Stimulated activated CD8-positive, alpha-beta memory T cell treated with anti-CD3 and anti-CD28 coated beads, Interleukin-15, amount 100 ng/mL, for 24 hours (primary cell): ENCODE results near the gene LBR.
"Not testable (repeated sequence)": the region's sequence is repeated elsewhere in the genome, so short reads cannot be mapped to it uniquely, and the experiment has no call there.

Experiments used
- DNase-seq: peaks from one replicate; pipeline ENCODE4 v3.0.0-alpha.2; 2020; ENCODE audit warnings: low read depth

The LBR gene

DNA sequence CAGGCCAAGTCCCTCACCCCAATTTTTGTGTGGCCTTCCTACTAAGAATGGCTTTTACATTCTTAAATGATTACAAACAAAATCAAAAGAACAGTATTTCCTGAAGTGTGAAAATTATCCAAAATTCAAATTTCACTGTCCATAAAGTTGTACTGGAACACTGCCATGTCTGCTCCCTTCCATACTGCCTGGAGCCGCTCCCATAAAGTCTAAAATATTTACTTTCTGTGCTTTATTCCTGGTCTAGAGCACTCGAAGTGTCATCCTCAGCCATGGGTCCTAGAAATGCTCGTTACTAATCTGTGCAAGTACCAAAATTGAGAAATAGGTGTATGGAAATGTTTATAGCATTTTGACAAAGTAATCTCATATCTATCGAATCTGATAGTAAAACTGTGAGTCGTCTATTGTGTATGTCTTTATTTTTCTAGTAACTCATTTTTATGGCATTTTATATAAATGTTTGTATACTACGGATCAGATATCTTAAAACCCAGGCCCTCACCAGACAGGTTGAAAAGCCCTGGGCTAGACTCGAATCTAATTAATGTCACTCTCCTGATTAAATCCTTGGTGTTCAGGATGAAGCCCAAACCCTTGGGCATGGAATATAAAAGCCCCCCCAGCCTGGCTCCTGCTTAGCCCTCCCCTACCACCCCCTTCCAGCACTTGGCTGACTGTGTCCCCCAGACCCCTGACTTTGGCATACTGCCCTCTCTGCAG, 4.9 kb downstream of the LBR start:
- no peak for DNase-seq

DNA sequence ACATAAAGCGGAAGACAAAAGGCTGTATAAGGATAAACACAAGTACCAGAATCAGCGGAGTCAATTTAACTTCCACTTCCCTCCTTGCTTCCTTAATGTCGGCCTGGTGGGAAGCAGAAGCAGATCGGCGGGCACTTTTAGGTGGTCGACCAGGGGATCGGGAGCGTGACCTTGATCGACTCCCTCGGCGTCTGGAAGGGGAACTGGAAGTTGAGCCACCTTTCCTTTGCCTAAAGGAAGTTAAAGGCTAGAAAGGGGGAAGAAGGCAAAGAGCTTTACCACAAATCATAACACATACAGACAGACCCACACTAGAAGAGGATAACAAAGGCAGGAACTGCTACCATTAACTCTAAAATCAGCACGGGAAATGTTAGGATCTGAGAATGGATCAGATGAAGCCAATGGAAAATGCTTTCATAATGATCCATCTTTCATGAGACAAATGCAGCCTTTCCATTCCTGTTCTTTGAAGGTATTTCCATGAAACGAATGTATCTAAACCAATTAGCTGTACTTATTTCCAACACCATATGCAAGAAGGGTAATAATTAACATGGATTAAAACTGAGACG, 5.7 kb downstream of the LBR start:
- DNase-seq: no peak

DNA sequence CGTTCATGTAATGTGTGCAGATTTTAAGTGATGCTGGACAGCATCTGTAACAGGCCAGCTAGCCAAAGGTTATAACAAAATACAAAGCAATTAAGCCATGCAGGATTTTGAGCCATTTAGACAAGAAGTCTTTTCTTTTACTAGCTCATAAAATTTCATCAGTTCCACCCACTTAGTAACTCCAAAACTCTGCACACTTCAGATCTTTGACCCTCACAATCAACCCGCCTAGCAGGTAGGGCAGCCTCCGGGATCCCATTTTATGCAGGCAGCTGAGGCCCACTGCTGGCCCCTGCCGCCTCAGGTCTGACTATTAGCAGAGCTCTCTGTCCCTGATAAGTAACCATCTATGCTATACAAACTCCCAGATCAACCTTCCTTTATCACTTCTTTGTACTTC, 9.2 kb downstream of the LBR start:
- DNase-seq: no peak

DNA sequence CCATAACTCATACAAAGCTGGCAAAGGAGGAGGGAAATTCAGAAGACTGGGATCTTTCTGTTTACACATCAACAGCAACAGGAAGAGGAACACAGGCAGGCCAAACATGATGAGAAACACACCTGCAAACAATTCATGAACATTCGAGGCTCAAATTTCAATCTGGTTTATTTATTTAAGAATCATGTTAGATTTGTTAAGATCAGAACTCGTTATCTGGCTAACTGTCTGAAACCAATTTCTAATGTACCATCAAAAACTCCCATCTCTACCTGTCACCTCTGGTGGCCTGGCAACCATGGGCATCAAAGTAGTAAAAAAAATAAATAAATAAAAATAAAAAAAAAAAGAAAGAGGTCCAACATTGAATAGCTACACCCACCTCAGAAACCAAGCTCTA, 9.8 kb downstream of the LBR start:
- no peak for DNase-seq

DNA sequence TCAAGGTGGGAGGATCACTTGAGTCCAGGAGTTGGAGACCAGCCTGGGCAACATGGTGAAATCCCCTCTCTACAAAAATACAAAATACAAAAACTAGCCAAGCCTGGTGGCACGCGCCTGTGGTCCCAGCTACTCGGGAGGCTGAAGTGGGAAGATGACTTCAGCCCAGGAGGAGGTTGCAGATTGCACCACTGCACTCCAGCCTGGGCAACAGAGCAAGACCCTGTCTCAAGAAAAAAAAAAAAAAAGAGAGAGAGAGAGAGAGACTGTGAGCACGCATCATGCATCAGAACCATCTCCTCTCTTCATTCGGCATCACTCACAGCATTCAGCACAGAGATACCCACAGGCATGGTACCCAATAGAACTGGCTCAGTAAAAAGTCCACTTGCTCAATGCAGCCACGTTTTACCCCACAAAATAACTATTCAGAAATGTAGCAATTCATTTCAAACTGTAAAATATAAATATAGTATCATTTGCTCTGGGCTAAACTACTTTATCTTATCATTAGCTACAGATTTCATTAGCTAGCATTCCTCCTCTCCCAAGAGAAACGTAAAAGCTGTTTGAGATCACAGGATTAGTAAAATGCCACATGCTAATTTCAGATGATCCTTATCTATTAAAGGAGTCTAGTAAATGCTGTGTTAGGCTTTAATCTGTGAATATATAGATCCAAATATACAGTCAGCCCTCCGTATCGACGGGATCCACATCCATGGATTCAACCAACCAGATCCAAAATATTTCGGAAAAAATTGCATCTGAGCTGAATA, 11.7 kb downstream of the LBR start:
- no peak for DNase-seq

DNA sequence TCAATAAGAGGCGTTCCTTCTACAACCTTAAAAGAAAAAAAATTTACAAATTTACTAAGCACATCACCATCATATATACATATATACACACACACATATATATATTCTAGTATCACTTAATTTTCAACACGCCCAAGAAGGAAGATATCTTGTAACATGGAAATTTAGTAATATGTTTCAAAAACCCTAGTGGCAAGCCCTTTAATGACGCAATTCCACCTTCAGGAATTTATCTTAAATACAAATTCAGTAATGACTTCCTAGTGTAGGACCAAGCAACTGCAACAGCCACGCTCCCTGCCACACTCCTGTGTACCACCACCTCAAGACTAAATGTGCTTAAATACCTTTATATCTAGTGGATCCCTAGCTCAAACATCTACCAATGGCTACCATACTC, 12.5 kb downstream of the LBR start:
- no peak for DNase-seq

DNA sequence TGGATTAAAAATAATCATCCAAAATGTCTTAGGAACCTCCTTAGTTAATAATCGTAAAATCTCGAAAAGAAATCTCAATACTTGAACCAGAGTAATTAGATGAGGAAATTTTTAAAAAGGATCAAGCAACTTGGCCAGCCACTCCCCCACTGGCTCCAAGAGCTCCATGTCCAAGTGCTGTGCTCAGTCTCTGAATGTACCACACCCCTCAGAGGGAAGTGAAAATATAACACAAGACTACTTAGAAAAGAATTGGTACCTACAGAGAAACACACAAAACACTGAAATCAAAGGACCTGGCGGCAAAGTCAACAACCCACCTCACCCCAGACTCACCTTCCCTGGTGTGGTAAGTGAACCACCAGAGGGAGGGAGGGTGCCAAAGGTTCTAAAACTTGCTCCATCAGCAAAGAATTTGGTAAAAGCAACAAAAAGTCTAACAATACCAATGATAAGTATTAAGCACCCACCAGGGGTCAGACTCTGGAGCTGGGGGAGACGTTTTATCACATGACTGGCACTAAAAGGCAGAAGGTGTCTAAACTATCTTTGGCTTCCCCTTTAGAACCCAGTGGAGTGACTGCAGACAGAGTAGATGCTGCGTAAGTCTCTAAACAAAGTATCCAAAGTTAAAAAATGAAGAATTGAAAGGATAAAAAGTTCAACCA, 14.0 kb downstream of the LBR start:
- DNase-seq: no peak

DNA sequence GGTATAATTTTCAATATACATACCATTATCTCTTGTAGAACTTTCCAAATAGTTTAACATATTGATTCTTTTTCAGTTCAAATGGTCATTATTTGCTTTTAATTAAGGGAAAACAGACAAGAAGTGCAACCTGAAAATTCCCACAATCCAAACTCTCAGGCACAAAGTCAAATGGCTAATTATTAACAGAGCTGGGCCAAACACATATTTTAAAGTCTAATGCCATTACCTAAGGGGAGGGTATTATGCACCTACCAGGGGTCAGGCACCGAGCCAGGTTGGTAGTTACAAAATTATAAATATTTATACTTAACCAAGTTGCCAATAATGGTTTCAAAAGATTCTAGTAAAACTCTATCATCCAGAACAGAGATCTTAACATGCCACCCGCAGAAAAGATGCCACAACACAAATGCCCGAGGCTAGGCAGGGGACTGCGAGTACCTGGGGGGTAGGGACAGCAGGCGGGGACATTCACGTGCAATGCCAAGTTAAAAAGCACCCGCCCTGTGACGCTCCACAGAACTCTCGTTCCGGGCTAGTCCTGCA, 15.0 kb downstream of the LBR start:
- DNase-seq: no peak

DNA sequence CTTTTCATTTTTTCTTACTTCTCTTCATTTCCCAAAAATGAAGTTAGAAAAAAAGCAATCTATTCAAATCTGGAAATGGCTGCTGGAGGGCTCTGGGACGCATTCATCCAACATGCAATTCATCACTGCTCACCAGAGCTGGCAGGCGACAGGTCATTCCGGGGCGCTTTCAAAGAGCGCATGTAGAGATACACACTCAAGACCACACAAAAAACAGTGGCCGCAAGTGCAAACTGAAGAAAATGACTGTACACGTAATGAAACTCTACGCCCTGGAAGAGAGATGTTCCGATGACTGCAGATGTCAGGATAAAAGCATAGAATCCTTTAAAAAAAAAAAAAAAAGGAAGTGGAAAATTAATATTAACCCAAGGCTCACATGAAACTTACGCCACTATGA, 15.5 kb downstream of the LBR start:
- no peak for DNase-seq

DNA sequence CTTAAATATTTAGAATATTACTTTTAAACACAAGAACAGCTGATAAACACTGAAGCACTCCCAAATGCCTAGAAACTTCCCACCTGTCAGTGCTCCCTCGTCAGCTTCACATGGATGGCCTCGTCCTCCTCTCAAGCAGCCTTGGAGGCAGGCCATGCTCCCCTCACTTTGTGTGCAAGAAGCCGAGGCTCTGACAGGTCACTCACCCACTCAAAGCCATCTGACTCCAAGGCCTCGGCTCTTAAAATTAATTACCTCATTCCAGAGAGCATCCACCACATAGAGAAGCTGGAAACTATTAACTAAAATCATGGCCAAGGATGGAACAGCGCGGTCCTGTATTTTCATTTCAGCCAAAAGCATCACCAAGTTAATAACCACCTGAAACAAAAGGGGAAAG, 17.8 kb downstream of the LBR start:
- DNase-seq: no peak

DNA sequence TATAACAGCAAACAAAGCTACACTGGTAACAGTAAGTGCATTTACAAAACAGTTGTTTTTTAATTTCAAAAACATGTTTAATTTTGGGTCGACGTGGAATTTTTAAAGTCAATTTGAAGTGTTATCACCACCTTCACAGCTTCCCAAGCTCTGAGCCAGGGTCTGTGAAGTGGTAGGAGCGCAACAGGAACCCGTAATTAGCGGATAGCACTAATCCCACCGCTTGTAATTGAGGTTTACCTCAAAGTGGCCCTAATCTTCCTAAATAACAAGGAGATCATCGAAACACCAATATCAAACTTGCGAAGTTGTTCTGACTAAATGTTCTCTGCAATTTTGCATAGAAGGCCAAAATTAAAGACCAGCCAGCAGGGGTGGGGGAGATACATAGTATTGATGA, 18.8 kb downstream of the LBR start:
- DNase-seq: no peak

DNA sequence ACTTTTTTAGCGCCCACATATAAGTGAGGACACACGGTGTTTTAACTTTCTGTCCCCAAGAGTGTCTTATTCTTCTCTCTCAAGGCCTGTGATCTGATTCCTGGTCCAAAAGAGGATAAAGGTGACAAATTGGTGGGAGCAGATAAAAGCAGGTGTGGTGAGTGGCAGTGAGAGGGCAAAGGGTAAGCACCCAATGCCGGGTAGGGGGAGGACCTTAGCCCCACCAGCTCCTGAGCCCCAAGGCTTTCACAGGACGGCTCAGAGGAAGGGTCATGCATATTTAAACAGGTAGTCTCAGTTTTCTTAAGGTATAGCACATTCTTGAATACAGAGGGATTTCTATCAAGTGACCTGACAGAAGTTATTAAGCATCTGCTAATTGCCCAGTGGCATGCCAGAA, 19.6 kb downstream of the LBR start:
- no peak for DNase-seq

DNA sequence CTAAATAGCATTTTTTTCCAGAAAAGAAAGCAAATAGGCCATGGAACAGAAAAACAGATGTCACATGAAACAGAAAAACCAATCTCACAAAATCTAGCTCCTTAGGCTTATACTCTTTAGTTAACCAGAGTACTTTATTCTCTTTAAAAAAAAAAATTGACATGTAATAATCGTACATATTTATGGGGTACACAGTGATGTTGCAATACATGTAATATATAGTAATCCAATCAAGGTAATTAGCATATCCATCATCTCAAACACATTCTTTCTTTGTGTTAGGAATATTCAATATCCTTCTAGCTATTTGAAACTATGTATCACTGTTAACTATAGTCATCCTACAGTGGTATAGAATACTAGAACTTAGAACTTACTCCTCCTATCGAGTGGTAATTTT, 20.1 kb downstream of the LBR start:
- DNase-seq: no peak

DNA sequence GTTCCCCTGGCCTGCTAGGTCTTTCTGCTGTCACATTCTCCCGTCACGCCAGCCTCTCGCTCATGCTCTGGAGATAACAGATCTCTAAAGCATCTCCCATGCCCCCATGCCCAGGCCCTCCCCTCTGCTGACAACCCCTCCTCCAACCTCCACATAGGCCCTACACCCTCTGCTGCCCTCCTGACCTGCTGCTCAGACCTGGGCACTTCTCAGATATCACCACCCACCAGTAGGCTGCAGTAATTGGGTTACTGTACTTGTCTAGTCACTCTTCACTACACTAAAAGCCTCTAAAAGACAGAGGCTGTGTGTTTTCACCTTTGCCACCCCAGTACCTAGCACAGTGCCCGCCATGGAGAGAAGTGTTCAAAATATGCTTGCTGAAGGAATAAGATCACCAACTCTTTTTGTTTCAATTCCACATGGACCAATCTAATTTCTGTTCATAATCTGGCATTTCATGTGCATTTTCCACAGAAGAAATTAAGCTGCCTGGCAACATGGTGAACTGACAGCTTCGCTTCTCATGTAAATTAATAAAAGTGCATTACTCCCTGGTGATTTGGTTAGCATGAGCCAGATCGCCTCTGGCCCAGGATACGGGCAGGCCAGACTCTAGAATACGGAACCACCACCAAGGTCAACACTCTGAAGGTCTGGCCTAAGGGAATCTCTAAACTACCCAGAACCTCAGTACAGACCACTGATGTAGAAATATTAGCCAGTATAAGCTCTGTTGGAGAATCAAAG, 20.7 kb downstream of the LBR start:
- DNase-seq: no peak

DNA sequence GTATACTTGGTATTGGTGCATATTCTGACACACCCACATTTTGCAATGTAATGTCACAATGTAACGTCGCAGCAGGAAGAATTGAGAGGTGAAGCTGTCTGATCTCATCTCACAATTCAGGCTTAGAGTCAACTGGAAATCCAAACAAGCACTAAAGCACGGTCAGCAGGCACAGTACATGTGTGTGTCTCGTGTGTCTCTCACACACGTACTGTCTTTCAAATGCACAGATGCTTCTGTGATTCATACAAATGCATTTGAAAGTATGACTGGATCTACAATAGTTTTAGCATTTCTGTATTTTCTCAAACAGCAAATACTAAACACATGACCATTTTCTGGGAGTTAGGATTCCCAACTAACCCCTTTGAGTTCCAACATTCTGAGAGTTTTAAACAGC, 26.9 kb downstream of the LBR start:
- DNase-seq: no peak

DNA sequence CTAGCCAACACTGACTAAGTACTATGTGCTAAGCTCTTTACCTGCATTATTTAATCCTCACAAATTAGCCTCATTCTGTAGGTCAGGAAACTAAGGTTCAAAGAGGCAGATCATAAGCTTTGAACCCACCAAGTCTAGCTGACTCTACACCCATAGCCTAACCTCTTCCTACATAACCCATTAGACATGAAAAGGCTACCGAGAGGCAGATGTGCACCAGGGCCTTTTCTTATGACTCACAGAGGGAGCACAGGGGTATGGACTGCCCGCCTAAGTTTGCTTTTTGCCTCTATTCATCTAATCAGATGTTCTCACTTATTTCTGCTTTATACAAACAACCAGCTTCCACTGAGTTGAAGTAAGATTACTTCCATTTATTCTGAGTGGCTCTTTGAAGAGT, 31.5 kb downstream of the LBR start:
- no peak for DNase-seq

DNA sequence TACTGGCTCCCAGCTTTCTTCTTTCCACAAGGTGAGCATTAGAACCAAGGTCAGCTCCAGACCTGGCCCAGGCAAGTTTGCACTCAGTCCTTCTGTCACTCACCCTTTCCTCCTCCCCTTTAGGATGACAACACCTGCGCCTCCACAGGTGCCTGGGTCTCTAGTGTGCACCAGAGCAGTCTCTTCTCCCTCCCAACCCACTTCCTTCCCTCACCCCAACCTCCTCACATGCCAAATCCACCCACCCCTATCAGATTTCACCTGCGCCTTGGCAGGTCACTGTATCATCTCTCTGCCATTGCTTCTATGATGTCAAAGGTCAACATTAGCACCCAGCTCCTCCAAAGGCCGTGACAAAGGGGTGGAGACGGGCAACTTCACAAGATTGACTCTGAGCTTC, 38.0 kb downstream of the LBR start:
- no peak for DNase-seq

DNA sequence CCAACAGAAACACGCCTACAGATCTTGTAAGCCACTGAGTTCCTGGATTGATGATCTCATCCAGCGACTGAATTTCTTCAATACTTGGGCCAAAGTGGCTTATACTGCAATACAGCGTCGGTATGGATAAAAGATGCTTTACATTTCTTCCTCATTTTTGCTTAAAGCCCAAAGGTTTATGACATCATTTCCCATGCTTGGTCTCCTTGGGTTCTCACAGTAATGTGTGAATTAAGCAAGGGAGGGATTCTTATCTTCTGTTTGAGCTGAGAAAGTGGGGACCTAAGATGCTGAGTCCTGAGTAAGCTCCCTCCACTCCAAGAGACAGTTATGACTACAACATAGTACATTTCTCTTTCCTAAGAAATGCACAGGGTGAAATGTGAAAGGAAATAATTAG, 39.5 kb downstream of the LBR start:
- DNase-seq: no peak

DNA sequence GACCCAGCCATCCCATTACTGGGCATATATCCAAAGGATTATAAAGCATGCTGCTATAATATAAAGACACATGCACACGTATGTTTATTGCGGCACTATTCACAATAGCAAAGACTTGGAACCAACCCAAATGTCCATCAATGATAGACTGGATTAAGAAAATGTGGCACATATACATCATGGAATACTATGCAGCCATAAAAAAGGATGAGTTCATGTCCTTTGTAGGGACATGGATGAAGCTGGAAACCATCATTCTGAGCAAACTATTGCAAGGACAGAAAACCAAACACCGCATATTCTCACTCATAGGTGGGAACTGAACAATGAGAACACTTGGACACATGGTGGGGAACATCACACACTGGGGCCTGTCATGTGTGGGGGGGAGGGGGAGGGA, 41.0 kb downstream of the LBR start:
- not testable (repeated sequence) for DNase-seq

DNA sequence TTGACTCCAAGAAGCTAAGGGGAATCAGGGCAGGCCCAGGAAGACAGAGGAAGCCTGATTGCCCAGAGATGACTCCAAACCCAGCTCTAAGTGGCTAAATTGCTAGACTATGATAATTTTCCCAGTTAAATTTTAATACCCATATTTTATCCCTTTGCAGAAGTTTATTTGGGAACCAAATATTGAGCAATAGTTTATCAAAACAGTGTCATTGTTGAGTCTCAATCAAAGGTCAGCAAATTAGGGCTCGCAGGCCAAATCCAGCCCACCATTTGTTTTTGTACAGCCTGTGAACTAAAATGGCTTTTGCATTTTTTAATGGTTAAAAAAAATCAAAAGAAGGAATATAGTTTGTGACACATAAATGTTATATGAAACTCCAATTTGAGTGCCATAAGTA, 47.1 kb downstream of the LBR start:
- DNase-seq: no peak

DNA sequence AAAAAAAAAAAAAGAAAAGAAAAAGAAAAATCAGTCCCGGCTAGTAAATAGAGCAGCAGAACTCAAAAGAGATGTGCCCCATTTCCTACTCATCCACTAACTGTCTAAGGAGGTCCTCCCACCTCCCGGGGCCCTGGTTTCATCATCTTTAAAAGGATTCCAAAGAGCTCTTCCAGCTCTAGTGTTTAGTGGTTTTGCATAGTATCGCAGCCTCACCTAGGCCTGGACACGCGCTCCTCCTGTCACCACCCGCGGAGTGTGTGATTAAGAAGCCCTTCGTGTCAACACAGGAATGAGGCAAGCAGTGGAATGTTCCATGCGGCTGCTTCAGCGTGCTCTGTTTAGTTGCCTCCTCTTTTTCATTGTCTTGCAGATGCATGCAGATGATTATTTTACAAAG, 49.0 kb downstream of the LBR start:
- DNase-seq: no peak

DNA sequence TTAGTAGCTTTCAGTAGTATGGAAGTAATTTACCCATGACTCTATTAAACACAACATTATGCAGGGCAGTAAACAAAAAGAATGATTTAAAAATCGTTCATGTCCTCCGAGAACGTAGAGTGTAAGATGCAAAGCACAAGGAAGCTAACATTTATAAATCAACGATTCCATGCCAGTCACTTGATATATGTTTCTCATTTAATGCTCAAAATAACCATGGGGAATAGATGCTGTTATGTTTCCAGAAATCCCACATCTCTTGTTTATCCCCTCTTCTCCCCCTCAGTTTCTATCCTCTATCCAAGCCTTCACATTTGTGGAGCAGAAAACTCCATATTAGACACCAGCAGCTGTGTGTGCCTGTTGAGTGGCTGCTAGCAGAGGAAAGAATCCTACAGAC, 52.8 kb downstream of the LBR start:
- DNase-seq: no peak
